ENCODE results near the gene AHSA1.

AHSA1 gene

GRCh38 chr14:77511486-77512162 is 53.7 kb downstream of the AHSA1 start:
- DNase-seq: no peak

GRCh38 chr14:77516126-77516525 is 58.2 kb downstream of the AHSA1 start:
- no peak for DNase-seq

All from T-helper 2 cell (primary cell).